NT2/D1 (cell line): ENCODE results near the gene ZSWIM3.

Experiments used
- SUZ12 ChIP-seq: IDR thresholded peaks from 2 replicates; pipeline ENCODE4 v1.6.1; 2011; ENCODE audit not compliant: insufficient read length, insufficient read depth; ENCODE audit errors: extremely low read depth
- ZNF274 ChIP-seq: IDR thresholded peaks from 2 replicates; pipeline ENCODE4 v1.6.1; 2011; ENCODE audit warnings: mild to moderate bottlenecking, low read depth, low read length

GRCh38 chr20:45873409-45874103 is 16.1 kb downstream of the ZSWIM3 start:
- TF ChIP-seq SUZ12 (no peak), ZNF274 (no peak)
